ENCODE measurements around the gene BMP5.

The BMP5 gene

DNA sequence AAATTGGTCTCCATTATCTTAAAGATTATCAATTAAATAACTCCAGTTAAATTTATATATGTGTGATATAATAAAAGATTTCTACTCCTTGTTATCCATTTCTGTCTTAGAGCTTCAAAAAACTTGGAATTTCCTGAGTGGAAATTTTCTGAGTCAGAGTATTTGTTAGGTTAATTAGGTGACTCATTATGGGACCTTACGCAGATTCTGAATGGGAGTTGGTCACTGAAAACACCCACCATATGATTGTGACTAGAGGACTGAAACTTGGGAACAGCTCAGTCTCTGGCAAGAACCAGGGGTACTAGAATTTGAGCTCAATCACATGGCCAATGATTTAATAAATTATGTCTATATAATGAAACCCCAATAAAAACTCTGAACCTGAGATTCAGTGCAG is 171.0 kb downstream of the BMP5 start:
- H3K4me1 Mint-ChIP-seq = peaks cover 25% of the 10 kb centered on the region
- no peaks in the 10 kb centered on the region for H3K36me3 Mint-ChIP-seq (ENCODE audit: low read depth)
- H3K4me3 Mint-ChIP-seq = no peak overlapping the region
- peaks cover 4% of the 10 kb centered on the region for H3K9me3 Mint-ChIP-seq
- H3K27ac Mint-ChIP-seq = no peak overlapping the region
- TF ChIP-seq, protein P1, sequence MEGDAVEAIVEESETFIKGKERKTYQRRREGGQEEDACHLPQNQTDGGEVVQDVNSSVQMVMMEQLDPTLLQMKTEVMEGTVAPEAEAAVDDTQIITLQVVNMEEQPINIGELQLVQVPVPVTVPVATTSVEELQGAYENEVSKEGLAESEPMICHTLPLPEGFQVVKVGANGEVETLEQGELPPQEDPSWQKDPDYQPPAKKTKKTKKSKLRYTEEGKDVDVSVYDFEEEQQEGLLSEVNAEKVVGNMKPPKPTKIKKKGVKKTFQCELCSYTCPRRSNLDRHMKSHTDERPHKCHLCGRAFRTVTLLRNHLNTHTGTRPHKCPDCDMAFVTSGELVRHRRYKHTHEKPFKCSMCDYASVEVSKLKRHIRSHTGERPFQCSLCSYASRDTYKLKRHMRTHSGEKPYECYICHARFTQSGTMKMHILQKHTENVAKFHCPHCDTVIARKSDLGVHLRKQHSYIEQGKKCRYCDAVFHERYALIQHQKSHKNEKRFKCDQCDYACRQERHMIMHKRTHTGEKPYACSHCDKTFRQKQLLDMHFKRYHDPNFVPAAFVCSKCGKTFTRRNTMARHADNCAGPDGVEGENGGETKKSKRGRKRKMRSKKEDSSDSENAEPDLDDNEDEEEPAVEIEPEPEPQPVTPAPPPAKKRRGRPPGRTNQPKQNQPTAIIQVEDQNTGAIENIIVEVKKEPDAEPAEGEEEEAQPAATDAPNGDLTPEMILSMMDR (IDR thresholded peaks at IDR 0.05; ENCODE audit: unreplicated experiment in 3 of 3) = no peak
- H3K27me3 Mint-ChIP-seq (ENCODE audit: low read depth) = peaks cover 3% of the 10 kb centered on the region
